Gastroesophageal sphincter (tissue), 4 donors: ENCODE results near the gene LGALS7. TPM values are rescaled to one million over a fixed set of nuclear protein-coding genes. Genes with fewer than 3 reads are reported as not detected.
"Not testable (repeated sequence)": the region's sequence is repeated elsewhere in the genome, so short reads cannot be mapped to it uniquely, and the experiment has no call there.

ENCODE experiments used
- ATAC-seq: fragments of 150-250 bp; one replicate; pipeline ENCODE4 v1.9.1; 2016; ENCODE audit warnings: mild to moderate bottlenecking, moderate library complexity
- H3K27ac ChIP-seq, 4 donors: fragments of 200-600 bp; sonication (generic) in 3 of 4; 1 replicate in 3 of 4; 2 replicates in 1 of 4; pipeline ENCODE4 v1.5.1; 2016 to 2019
- H3K27me3 ChIP-seq: fragments of 200-600 bp; sonication (generic); one replicate; pipeline ENCODE4 v1.5.1; 2019
- H3K36me3 ChIP-seq, 2 donors: fragments of 200-600 bp; sonication (generic); one replicate each; pipeline ENCODE4 v1.5.1; 2019; ENCODE audit warnings: control low read depth in 1 of 2
- H3K4me1 ChIP-seq, 3 donors: fragments of 200-600 bp; sonication (generic); 1 replicate in 2 of 3; 2 replicates in 1 of 3; pipeline ENCODE4 v1.5.1; 2016 to 2019; ENCODE audit warnings: control low read depth in 2 of 3
- H3K4me3 ChIP-seq, 2 donors: fragments of 200-600 bp; sonication (generic); one replicate each; pipeline ENCODE4 v1.5.1; 2019; ENCODE audit warnings: mild to moderate bottlenecking in 1 of 2, moderate library complexity in 1 of 2
- H3K9me3 ChIP-seq, 3 donors: fragments of 200-600 bp; sonication (generic); one replicate each; pipeline ENCODE4 v1.5.1; 2017 to 2019; ENCODE audit warnings: control low read depth in 2 of 3
- EP300 ChIP-seq: sonication (generic); formaldehyde crosslinking; IDR thresholded peaks from one replicate; pipeline ENCODE4 v1.6.1; 2017; ENCODE audit warnings: antibody characterized with exemption, mild to moderate bottlenecking
- POLR2A ChIP-seq, 2 donors: fragments of 450-650 bp; IDR thresholded peaks; one replicate each; pipeline ENCODE4 v1.6.1; 2017; ENCODE audit warnings: antibody characterized with exemption in 2 of 2, mild to moderate bottlenecking in 2 of 2, moderate library complexity in 1 of 2
- POLR2AphosphoS5 ChIP-seq: sonication (generic); formaldehyde crosslinking; IDR thresholded peaks from one replicate; pipeline ENCODE4 v1.6.1; 2017; ENCODE audit warnings: antibody characterized with exemption
- WGBS, 2 donors: methylation state at CpG; one replicate each; pipeline ENCODE4 v1.1.5; 2018; ENCODE audit warnings: low coverage in 1 of 2; 5-methylcytosine and 5-hydroxymethylcytosine counted together
- total RNA-seq, 4 donors: library from RNA; depleted of rRNA; stranded (reverse); fragments of >200 nt; gene quantifications; one replicate each; pipeline ENCODE4 v1.1.0, GENCODE V29; 2016
- TF ChIP-seq, protein P1 (sequence below), 4 experiments: fragments of 200-600 bp in 2 of 4; fragments of 450-650 bp in 2 of 4; sonication (generic) in 1 of 4; IDR thresholded peaks; one replicate each; pipeline ENCODE4 v1.5.1; 2017 to 2019; ENCODE audit warnings: antibody characterized with exemption in 4 of 4, mild to moderate bottlenecking in 2 of 4, moderate library complexity in 2 of 4

The LGALS7 gene
- total RNA-seq, 4 donors from 2014 or later: 25.8 TPM; not detected in 3

DNA sequence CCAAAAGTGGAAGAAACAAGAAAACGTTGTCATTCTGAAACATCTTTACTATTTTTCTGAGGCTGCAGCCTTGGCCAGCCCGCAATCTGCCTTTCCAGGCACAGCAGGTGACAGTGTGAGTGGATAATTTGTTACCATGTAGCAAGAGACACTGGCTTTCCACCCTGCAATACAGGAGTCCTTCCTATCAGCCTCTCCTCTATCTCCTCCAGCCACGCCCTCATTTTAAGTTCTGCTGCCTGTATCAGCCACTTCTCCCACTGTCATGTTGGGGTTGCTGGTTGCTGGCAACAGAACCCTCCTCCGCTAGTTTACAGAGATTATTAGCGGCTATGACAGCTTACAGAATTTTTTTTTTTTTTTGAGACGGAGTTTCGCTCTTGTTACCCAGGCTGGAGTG is 7.7 kb upstream of the LGALS7 start:
- ATAC-seq: no peak
- WGBS, 2 donors: 70 to 82% methylated on average over 5 to 6 of the region's 7 CpGs
- TF ChIP-seq POLR2AphosphoS5 (no peak), EP300 (no peak), POLR2A (IDR thresholded peaks at IDR 0.05) (no peak)
- TF ChIP-seq, protein P1, sequence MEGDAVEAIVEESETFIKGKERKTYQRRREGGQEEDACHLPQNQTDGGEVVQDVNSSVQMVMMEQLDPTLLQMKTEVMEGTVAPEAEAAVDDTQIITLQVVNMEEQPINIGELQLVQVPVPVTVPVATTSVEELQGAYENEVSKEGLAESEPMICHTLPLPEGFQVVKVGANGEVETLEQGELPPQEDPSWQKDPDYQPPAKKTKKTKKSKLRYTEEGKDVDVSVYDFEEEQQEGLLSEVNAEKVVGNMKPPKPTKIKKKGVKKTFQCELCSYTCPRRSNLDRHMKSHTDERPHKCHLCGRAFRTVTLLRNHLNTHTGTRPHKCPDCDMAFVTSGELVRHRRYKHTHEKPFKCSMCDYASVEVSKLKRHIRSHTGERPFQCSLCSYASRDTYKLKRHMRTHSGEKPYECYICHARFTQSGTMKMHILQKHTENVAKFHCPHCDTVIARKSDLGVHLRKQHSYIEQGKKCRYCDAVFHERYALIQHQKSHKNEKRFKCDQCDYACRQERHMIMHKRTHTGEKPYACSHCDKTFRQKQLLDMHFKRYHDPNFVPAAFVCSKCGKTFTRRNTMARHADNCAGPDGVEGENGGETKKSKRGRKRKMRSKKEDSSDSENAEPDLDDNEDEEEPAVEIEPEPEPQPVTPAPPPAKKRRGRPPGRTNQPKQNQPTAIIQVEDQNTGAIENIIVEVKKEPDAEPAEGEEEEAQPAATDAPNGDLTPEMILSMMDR (IDR thresholded peaks at IDR 0.05): no peak
- Histone ChIP-seq H3K4me3 (no peak overlapping the region), H3K4me1 (no peaks in the 10 kb centered on the region), H3K27ac (no peak overlapping the region), H3K36me3 (no peaks in the 10 kb centered on the region), H3K27me3 (peaks cover 24% of the 10 kb centered on the region), H3K9me3 (no peaks in the 10 kb centered on the region)

DNA sequence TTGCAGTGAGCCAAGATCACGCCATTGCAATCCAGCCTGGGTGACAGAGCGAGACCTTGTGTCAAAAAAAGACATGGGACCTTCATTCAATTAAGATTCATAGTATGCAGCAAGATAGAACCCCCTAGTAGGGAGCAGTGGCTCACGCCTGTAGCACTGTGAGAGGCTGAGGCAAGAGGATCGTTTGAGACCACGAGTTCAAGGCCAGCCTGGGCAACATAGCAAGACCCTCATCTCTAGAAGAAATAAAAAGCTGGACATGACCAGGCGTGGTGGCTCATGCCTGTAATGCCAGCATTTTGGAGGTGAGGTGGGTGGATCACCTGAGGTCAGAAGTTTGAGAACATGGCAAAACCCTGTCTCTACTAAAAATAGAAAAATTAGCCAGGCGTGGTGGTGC is 7.1 kb upstream of the LGALS7 start:
- TF ChIP-seq POLR2A (IDR thresholded peaks at IDR 0.05) (no peak), POLR2AphosphoS5 (no peak), EP300 (no peak)
- TF ChIP-seq, protein P1 (IDR thresholded peaks at IDR 0.05): no peak
- Histone ChIP-seq H3K27me3 (peaks cover 24% of the 10 kb centered on the region), H3K4me3 (no peak overlapping the region), H3K4me1 (no peaks in the 10 kb centered on the region), H3K36me3 (no peaks in the 10 kb centered on the region), H3K27ac (no peak overlapping the region), H3K9me3 (no peaks in the 10 kb centered on the region)
- ATAC-seq: no peak
- 85 to 96% methylated on average over 4 to 5 of the region's 7 CpGs for WGBS, 2 donors

DNA sequence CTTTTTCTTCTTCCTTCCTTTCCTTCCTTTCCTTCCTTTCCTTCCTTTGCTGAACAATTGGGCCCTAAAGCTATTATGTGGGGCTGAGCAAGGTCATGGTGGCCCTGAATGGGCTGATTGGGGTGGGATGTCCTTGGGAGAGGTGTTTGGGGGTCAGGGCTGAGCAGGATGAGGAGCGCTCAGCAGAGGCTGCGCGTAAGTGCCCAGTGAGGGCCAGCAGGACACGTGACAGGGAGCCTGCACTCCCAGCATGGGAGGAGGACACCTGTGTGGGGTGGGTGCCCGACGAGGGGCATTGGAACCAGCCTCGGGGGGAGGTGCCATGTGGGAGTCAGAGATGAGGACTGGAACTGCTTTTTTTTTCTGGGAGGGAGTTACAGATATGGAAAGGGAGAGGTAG is 5.4 kb upstream of the LGALS7 start:
- no peak for ATAC-seq
- WGBS, 2 donors: 27 to 85% methylated on average over 3 to 4 of the region's 7 CpGs

DNA sequence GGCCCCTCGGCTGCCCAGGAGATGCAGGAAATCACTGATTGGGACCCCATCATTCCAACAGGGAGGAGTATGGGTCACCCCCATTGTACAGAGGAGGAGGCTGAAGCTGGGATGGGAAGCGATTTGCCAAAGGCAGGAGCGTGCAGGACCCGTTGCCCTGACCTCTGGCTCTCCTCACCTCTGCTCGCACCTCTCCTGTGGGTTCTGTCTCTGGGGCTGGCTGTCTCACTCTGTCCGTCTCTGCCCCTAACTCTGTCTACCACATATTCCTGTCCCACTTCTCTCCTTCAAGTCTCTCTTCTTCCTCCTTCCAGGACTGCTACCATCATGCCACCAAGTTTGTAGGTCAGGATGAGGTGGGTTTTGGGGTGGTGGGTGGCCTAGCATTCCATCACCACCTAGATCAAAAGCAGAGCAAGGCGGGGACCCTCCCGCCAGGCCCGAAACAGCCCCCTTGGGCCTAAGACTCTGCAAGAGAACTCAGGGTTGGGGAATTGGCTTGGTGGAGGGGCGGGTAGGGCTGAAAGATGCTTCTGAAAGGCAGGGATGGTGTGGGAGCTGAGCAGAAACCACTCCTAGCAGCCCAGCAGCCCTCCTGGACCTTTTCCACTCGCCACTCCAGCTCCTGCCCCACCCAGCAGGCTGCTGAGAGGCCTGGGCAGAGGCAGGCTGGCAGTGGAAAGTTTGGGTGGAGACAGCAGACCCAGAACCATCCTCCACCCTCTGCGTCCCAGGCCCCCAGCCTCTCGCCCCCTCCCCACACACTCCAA is 1.0 kb upstream of the LGALS7 start:
- Histone ChIP-seq H3K4me1 (peaks cover 0 to 7% (median 0%) of the 10 kb centered on the region in 3 donors), H3K27ac (no peak overlapping the region), H3K36me3 (no peaks in the 10 kb centered on the region), H3K27me3 (peaks cover 7% of the 10 kb centered on the region), H3K4me3 (no peak overlapping the region), H3K9me3 (no peaks in the 10 kb centered on the region)
- ATAC-seq: no peak
- TF ChIP-seq, protein P1 (IDR thresholded peaks at IDR 0.05): no peak
- TF ChIP-seq EP300: no peak
- TF ChIP-seq POLR2AphosphoS5: no peak
- no peak for TF ChIP-seq POLR2A (IDR thresholded peaks at IDR 0.05)
- WGBS, 2 donors: 86% methylated on average over 5 of the region's 13 CpGs; no CpG with 5 or more reads in 1 of the 2 donors

More for the DNA sequence above, 5.4 kb upstream of the LGALS7 start:
- no peak for TF ChIP-seq EP300
- no peak for TF ChIP-seq POLR2A (IDR thresholded peaks at IDR 0.05)
- TF ChIP-seq POLR2AphosphoS5: no peak
- TF ChIP-seq, protein P1 (IDR thresholded peaks at IDR 0.05): no peak
- Histone ChIP-seq H3K27ac (no peak overlapping the region), H3K4me3 (no peak overlapping the region), H3K9me3 (no peaks in the 10 kb centered on the region), H3K27me3 (peaks cover 24% of the 10 kb centered on the region), H3K4me1 (no peaks in the 10 kb centered on the region), H3K36me3 (no peaks in the 10 kb centered on the region)

DNA sequence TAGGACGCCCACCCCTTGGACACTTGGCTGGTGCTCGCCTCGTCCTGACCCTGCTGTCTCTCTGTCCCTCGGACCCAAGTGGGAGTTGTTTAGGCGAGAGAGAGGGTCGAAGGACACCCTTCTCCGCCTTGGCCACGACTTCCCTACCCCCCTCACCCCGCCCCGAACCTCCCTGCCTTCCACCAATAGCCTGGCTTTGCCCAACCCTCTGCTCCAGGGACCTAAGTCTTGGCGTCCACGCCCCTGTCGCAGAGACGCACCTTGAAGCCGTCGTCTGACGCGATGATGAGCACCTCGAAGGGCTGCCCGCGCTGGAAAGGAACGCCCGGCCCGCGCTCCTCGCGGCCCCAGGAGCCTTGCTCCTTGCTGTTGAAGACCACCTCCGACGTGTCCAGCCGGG is 1.7 kb downstream of the LGALS7 start:
- not testable (repeated sequence) for H3K27ac ChIP-seq, ATAC-seq, H3K27me3 ChIP-seq, H3K36me3 ChIP-seq, H3K4me1 ChIP-seq, H3K4me3 ChIP-seq, H3K9me3 ChIP-seq
- no CpG with 5 or more reads among the region's 30 CpGs for whole genome bisulfite sequencing, 2 donors

DNA sequence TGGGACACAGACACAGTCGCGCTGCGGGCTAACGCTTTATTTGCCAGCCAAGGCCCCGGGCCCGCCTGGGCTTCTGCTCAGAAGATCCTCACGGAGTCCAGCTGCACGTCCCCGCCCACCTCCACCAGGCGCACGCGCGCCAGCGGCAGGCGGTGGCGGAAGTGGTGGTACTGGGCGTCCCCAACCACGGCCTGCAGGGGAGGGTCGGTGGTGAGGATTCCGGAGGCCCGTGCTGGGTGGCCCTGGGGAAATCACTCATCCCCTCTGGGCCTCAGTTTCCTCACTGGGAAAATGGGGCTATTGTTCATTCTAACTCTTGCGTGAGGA is 2.4 kb downstream of the LGALS7 start:
- not testable (repeated sequence) for H3K36me3 ChIP-seq, H3K27ac ChIP-seq, H3K9me3 ChIP-seq, H3K4me1 ChIP-seq, H3K27me3 ChIP-seq
- WGBS, 2 donors: no CpG with 5 or more reads among the region's 22 CpGs
- peak; percentile 85 for ATAC-seq
- H3K4me3 ChIP-seq: peak overlapping the region in 1 of 2 donors; percentile 33

DNA sequence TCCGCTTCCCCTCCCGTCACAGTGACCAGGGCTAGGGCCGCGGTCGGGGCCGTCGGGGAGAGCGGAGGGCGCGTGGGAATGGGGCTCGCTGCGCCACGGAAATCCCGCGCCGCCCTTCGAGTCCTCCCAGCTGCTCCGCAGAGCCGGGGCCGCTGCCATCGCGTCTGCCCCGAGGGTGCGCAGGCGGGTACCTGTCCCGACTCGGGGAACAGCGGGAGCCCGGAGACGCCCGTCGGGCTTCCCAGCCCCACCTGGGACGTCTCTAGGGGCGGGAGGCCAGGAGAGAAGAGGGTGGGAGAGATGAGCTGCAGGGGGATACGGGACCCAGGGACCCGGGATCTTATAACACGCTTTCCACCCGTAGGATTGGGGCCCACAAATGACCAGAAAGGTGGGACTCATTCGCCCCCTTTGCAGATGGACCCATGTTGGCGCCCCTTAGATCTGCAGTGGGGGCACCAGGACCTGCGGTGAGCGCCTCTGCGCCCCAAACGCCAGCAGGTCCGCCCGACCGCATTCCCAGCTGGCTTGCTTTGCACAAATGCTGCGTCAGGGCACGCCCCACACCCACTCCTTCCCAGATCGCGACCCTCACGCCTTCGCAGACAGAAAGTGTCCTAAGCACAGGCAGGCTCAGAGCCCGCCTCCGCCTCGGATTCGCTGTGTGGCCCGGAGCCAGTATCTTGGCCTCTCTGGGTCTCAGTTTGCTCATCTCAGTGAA is 2.9 kb downstream of the LGALS7 start:
- Histone ChIP-seq H3K27ac (peak overlapping the region in 2 of 4 donors; percentile 26 to 75), H3K4me3 (peak overlapping the region in 1 of 2 donors; percentile 35)
- no CpG with 5 or more reads among the region's 58 CpGs for WGBS, 2 donors
- H3K36me3 ChIP-seq, H3K9me3 ChIP-seq, H3K4me1 ChIP-seq, H3K27me3 ChIP-seq: not testable (repeated sequence)
- peak; percentile 10 for ATAC-seq
